Brain microvascular endothelial cell (primary cell): Measurements from ENCODE around the gene NDUFV1.
"Not testable (repeated sequence)": the region's sequence is repeated elsewhere in the genome, so short reads cannot be mapped to it uniquely, and the experiment has no call there.

ENCODE experiments used
- DNase-seq: peaks from one replicate; pipeline ENCODE4 v3.0.0-alpha.2; 2020
- H3K27ac ChIP-seq: fragments of 250-450 bp; sonication (Bioruptor Pico); 2 replicates; pipeline ENCODE4 v1.5.1; 2020; ENCODE audit warnings: mild to moderate bottlenecking, moderate library complexity
- H3K27me3 ChIP-seq: fragments of 250-450 bp; sonication (Bioruptor Pico); replicated peaks from 2 replicates; pipeline ENCODE4 v1.5.1; 2020; ENCODE audit warnings: mild to moderate bottlenecking
- H3K36me3 ChIP-seq: fragments of 250-450 bp; sonication (Bioruptor Pico); replicated peaks from 2 replicates; pipeline ENCODE4 v1.5.1; 2020; ENCODE audit warnings: mild to moderate bottlenecking
- H3K4me3 ChIP-seq: 2 replicates; pipeline ENCODE4 v1.5.1; 2011; ENCODE audit warnings: low read depth, mild to moderate bottlenecking, control low read depth, low read length, moderate library complexity
- in situ Hi-C: cut with HindIII; loops from 2 replicates; pipeline ENCODE4 v1.10.0; 2017; ENCODE audit warnings: low sequenced_read_pairs, low pct_ligation_motif_present
- TF ChIP-seq, protein P1 (sequence below): IDR thresholded peaks from 2 replicates; pipeline ENCODE4 v1.5.1; 2011; ENCODE audit warnings: low read depth, mild to moderate bottlenecking, moderate library complexity, low read length, control low read depth, inconsistent platforms; ENCODE audit errors: missing control alignments

NDUFV1 gene

DNA sequence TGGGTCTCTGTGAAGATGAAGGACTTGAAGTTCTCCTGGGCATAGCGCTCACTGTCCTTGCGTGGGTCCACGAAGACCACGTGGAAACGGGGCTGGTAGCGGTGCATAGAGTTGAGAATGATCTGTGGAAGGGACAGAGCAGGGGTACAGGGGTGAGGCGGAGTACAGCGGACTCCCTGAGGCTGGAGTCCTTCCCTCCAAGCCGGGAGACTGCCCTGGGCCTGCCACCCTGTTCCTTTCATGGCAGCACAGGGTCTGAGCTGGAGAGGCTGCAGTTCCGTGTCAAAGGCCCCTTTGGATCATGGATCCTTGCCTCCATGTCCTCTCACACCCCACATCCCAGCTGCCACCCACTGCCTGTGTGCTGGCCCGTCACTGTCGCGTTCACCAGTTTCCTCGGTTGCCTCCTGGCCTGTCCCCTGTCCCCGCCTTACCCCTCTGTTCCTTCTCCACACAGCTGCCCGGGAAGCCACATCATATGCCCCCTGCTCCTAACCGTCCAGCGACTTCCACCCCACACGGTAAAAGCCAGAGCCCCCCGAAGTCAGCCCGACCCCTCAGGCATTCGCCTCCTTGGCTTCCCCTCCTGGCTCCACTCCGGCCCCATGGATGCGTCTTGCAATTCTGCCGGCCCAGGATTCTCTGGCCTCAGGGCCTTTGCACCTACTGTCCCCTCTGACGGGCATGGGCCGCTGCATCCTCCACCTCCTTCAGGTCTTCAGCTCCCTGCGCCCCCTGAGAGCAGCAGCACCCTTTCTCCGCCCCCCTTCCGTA lies 26.4 kb downstream of the NDUFV1 start:
- in situ Hi-C loops: no loop called here
- Histone ChIP-seq H3K27ac (no peak overlapping the region), H3K4me3 (no peak overlapping the region), H3K36me3 (no peaks in the 10 kb centered on the region), H3K27me3 (no peaks in the 10 kb centered on the region)
- no peak for DNase-seq
- TF ChIP-seq, protein P1, sequence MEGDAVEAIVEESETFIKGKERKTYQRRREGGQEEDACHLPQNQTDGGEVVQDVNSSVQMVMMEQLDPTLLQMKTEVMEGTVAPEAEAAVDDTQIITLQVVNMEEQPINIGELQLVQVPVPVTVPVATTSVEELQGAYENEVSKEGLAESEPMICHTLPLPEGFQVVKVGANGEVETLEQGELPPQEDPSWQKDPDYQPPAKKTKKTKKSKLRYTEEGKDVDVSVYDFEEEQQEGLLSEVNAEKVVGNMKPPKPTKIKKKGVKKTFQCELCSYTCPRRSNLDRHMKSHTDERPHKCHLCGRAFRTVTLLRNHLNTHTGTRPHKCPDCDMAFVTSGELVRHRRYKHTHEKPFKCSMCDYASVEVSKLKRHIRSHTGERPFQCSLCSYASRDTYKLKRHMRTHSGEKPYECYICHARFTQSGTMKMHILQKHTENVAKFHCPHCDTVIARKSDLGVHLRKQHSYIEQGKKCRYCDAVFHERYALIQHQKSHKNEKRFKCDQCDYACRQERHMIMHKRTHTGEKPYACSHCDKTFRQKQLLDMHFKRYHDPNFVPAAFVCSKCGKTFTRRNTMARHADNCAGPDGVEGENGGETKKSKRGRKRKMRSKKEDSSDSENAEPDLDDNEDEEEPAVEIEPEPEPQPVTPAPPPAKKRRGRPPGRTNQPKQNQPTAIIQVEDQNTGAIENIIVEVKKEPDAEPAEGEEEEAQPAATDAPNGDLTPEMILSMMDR: no peak

- Histone ChIP-seq H3K27me3 (no peaks in the 10 kb centered on the region), H3K4me3 (no peak overlapping the region), H3K36me3 (no peaks in the 10 kb centered on the region), H3K27ac (no peak overlapping the region)
- in situ Hi-C loops: no loop called here
- TF ChIP-seq, protein P1: no peak
- no peak for DNase-seq
Measured at GRCh38 chr11:67633758-67634365, 27.1 kb downstream of the NDUFV1 start.

GRCh38 chr11:67634366-67635230 lies 27.9 kb downstream of the NDUFV1 start:
- no peak for DNase-seq
- TF ChIP-seq, protein P1: no peak
- Histone ChIP-seq H3K4me3 (no peak overlapping the region), H3K27me3 (no peaks in the 10 kb centered on the region), H3K27ac (no peak overlapping the region), H3K36me3 (no peaks in the 10 kb centered on the region)
- in situ Hi-C loops: no loop called here

- H3K27ac ChIP-seq: no peak overlapping the region
- H3K4me3 ChIP-seq: no peak overlapping the region
- H3K36me3 ChIP-seq: no peaks in the 10 kb centered on the region
- TF ChIP-seq, protein P1: no peak
- no peaks in the 10 kb centered on the region for H3K27me3 ChIP-seq
- in situ Hi-C loops: no loop called here
- DNase-seq: no peak
Measured at GRCh38 chr11:67635231-67635521, 28.4 kb downstream of the NDUFV1 start.

- TF ChIP-seq, protein P1: no peak
- Histone ChIP-seq H3K4me3 (no peak overlapping the region), H3K36me3 (no peaks in the 10 kb centered on the region), H3K27me3 (no peaks in the 10 kb centered on the region), H3K27ac (no peak overlapping the region)
- DNase-seq: no peak
- in situ Hi-C loops: no loop called here
Measured at GRCh38 chr11:67636962-67637361, 30.2 kb downstream of the NDUFV1 start.

- H3K27ac ChIP-seq, H3K27me3 ChIP-seq, H3K36me3 ChIP-seq, DNase-seq, H3K4me3 ChIP-seq, in situ Hi-C loops: not testable (repeated sequence)
Measured at GRCh38 chr11:67637441-67637840, 30.7 kb downstream of the NDUFV1 start.
